ENCODE data around the gene TOMM20. TPM values are rescaled to one million over a fixed set of nuclear protein-coding genes. Genes with fewer than 3 reads are reported as not detected.

The TOMM20 gene
- total RNA-seq, 1 donor from 2014 or later: 143 TPM

DNA sequence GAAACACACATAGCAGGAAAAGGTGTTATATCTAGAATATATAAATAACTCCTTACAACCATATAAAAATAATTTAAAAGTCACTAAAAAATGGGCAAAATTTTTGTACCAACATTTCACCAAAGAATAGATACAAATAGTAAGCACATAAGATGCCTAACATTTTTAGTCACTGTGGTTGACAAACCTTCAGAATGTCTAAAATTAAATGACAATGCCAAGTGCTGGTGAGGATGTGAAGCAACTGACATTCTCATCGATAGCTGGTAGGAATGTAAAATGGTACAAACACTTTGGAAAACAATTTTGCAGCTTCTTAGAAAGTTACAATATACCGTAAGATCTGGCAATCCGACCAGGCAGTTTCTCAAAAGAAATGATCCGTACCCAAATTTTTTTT lies 14.4 kb upstream of the TOMM20 start:
- DNase-seq (ENCODE audit: low read depth) (no peak), FAIRE-seq (no peak)
- no peaks in the 10 kb centered on the region for H3K27me3 ChIP-seq (ENCODE audit: insufficient read depth, low read length)
- H3K27ac ChIP-seq (ENCODE audit: low read depth, low read length): no peak overlapping the region
- H3K4me3 Mint-ChIP-seq (ENCODE audit: unreplicated experiment): no peak overlapping the region
- H3K9ac ChIP-seq (ENCODE audit: low read length): no peak overlapping the region
- no peaks in the 10 kb centered on the region for H3K9me3 Mint-ChIP-seq (ENCODE audit: unreplicated experiment)
- no peaks in the 10 kb centered on the region for H3K9me3 ChIP-seq (ENCODE audit: insufficient read depth, low read depth, low read length)
- peaks cover 43% of the 10 kb centered on the region for H3K79me2 ChIP-seq (ENCODE audit: insufficient read depth, low read length)
- H3K4me2 ChIP-seq (ENCODE audit: low read length): no peak overlapping the region
- peaks cover 22% of the 10 kb centered on the region for H3K36me3 Mint-ChIP-seq (ENCODE audit: low read depth, unreplicated experiment)
- no peak overlapping the region for H3K4me3 ChIP-seq (ENCODE audit: insufficient read depth, low read depth, low read length)
- H2AFZ ChIP-seq (ENCODE audit: low read depth, low read length): no peak overlapping the region
- H4K20me1 ChIP-seq (ENCODE audit: insufficient read depth, low read length): peaks cover 31% of the 10 kb centered on the region
- peaks cover 44% of the 10 kb centered on the region for H3K36me3 ChIP-seq (ENCODE audit: insufficient read depth, low read length)
- peaks cover 7% of the 10 kb centered on the region for H3K4me1 Mint-ChIP-seq (ENCODE audit: low read depth, unreplicated experiment)
- no peaks in the 10 kb centered on the region for H3K27me3 Mint-ChIP-seq (ENCODE audit: low read depth, unreplicated experiment)
- H3K4me1 ChIP-seq (ENCODE audit: insufficient read depth, low read length): no peaks in the 10 kb centered on the region
- TF ChIP-seq EZH2 (IDR thresholded peaks at IDR 0.05; ENCODE audit: insufficient read depth, low read length) (no peak), CTCF (IDR thresholded peaks at IDR 0.05; ENCODE audit: insufficient read depth, low read depth, low read length) (no peak)
- H3K27ac Mint-ChIP-seq (ENCODE audit: unreplicated experiment): no peak overlapping the region

- DNase-seq (ENCODE audit: low read depth): no peak
Observed at GRCh38 chr1:235139315-235139714, 10.7 kb upstream of the TOMM20 start.

More at GRCh38 chr1:235139315-235139714, 10.7 kb upstream of the TOMM20 start:
- no peak for TF ChIP-seq EZH2 (IDR thresholded peaks at IDR 0.05; ENCODE audit: insufficient read depth, low read length)
- no peak for TF ChIP-seq CTCF (IDR thresholded peaks at IDR 0.05; ENCODE audit: insufficient read depth, low read depth, low read length)
- H3K36me3 ChIP-seq (ENCODE audit: insufficient read depth, low read length): peaks cover 49% of the 10 kb centered on the region
- H2AFZ ChIP-seq (ENCODE audit: low read depth, low read length): no peak overlapping the region
- H3K4me2 ChIP-seq (ENCODE audit: low read length): no peak overlapping the region
- no peak overlapping the region for H3K4me3 ChIP-seq (ENCODE audit: insufficient read depth, low read depth, low read length)
- no peak overlapping the region for H3K27ac ChIP-seq (ENCODE audit: low read depth, low read length)
- no peaks in the 10 kb centered on the region for H3K9me3 ChIP-seq (ENCODE audit: insufficient read depth, low read depth, low read length)
- H3K27me3 ChIP-seq (ENCODE audit: insufficient read depth, low read length): no peaks in the 10 kb centered on the region
- H3K79me2 ChIP-seq (ENCODE audit: insufficient read depth, low read length): peaks cover 32% of the 10 kb centered on the region
- H3K4me3 Mint-ChIP-seq (ENCODE audit: unreplicated experiment): no peak overlapping the region
- no peaks in the 10 kb centered on the region for H3K4me1 ChIP-seq (ENCODE audit: insufficient read depth, low read length)
- peaks cover 11% of the 10 kb centered on the region for H3K4me1 Mint-ChIP-seq (ENCODE audit: low read depth, unreplicated experiment)
- H3K9ac ChIP-seq (ENCODE audit: low read length): no peak overlapping the region
- H4K20me1 ChIP-seq (ENCODE audit: insufficient read depth, low read length): peaks cover 30% of the 10 kb centered on the region
- peaks cover 36% of the 10 kb centered on the region for H3K36me3 Mint-ChIP-seq (ENCODE audit: low read depth, unreplicated experiment)
- no peaks in the 10 kb centered on the region for H3K9me3 Mint-ChIP-seq (ENCODE audit: unreplicated experiment)
- no peaks in the 10 kb centered on the region for H3K27me3 Mint-ChIP-seq (ENCODE audit: low read depth, unreplicated experiment)
- no peak for FAIRE-seq
- H3K27ac Mint-ChIP-seq (ENCODE audit: unreplicated experiment): peak overlapping the region; percentile 2
